ENCODE results near the gene NRBF2. TPM values are rescaled to one million over a fixed set of nuclear protein-coding genes. Genes with fewer than 3 reads are reported as not detected.
"Not testable (repeated sequence)": the region's sequence is repeated elsewhere in the genome, so short reads cannot be mapped to it uniquely, and the experiment has no call there.

NRBF2 gene
- total RNA-seq, 1 donor from 2014 or later, result 26.7 TPM

GRCh38 chr10:63116452-63117072, 16.6 kb upstream of the NRBF2 start:
- intact Hi-C loops (cut with micrococcal nuclease), result no loop called here

DNA sequence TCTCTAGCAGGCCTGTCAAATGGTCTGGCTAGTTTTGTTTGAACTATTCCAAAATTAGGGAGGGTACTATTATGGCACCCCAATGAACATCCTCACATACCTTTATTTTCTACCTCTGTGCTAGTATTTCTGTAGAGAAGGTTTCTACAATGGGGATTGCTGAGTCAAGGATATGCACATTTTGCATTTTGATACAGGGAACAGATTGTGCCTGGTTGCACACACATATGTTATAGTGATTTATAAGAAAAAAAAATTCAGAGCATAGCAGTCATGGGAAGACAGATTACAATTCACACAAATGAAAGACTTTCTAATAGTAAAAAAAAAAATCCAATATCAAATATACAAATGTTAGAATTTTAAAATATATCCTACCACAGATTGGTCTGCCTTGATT, 14.1 kb upstream of the NRBF2 start:
- intact Hi-C loops (cut with micrococcal nuclease), result no loop called here

GRCh38 chr10:63120554-63120953, 12.6 kb upstream of the NRBF2 start:
- intact Hi-C loops (cut with micrococcal nuclease), result no loop called here

- intact Hi-C loops (cut with micrococcal nuclease), result no loop called here
These were observed 9.3 kb upstream of the NRBF2 start for GRCh38 chr10:63123727-63124362.

DNA sequence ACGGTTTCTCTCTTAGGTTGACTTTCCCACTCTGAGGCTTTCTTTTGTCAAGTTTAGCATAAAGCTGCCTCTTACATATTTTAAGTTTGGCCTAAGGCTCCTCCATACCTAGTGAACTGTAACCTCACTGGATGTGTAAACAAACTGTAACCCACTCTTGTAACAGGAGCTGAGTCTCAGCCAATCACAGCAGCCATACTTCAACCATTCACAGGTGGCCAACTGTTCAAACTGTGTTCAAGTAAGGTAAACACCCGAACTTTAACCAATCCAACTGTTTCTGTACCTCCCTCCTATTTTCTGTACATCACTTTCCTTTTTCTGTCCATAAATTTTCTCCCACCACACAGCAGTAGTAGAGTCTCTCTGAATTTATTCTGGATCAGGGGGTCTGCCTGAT, 7.7 kb upstream of the NRBF2 start:
- intact Hi-C loops (cut with micrococcal nuclease), result no loop called here

DNA sequence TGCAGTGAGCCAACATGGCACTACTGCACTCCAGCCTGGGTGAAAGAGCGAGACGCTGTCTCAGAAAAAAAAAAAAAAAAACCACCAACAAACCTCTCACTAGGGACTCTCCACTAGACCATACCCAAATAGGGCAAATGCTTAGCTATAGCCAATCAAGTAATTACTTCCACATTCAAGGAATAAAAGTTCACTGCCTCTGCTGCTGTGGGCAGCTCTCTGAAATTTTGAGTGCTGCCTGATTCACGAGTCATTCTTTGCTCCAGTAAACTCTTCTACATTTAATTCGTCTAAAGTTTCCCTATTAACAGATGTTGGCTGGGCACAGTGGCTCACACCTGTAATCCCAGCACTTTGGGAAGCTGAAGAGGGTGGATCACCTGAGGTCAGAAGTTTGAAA, 4.7 kb upstream of the NRBF2 start:
- intact Hi-C loops (cut with micrococcal nuclease), result no loop called here

DNA sequence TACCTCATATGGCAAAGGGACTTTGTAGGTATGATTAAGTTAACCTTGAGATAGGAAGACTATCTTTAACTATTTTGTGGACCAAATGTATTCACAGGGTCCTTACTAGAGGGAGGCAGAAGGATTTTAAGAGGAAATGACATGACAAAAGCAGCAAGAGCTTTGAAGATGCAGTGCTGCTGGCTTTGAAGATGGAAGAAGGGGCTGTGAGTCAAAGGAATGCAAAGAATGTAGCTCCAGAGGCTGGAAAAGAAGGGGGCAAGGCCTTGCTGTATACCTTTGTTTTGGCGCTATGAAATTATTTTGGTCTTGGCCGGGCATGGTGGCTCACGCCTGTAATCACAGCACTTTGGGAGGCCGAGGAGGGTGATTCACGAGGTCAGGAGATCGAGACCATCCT, 3.2 kb upstream of the NRBF2 start:
- intact Hi-C loops (cut with micrococcal nuclease), result loop anchor here (5.0 to 10.0 kb wide), 3 partner anchors 945 to 1375 kb away; no protein-coding TSS in a partner anchor

- intact Hi-C loops (cut with micrococcal nuclease), result loop anchor here (1.0 to 10.0 kb wide), 22 partner anchors 26 to 1378 kb away; partner anchors contain the start of genes ADO, EGR2 and REEP3
These were observed 475 bp upstream of the NRBF2 start for GRCh38 chr10:63132651-63133055.

DNA sequence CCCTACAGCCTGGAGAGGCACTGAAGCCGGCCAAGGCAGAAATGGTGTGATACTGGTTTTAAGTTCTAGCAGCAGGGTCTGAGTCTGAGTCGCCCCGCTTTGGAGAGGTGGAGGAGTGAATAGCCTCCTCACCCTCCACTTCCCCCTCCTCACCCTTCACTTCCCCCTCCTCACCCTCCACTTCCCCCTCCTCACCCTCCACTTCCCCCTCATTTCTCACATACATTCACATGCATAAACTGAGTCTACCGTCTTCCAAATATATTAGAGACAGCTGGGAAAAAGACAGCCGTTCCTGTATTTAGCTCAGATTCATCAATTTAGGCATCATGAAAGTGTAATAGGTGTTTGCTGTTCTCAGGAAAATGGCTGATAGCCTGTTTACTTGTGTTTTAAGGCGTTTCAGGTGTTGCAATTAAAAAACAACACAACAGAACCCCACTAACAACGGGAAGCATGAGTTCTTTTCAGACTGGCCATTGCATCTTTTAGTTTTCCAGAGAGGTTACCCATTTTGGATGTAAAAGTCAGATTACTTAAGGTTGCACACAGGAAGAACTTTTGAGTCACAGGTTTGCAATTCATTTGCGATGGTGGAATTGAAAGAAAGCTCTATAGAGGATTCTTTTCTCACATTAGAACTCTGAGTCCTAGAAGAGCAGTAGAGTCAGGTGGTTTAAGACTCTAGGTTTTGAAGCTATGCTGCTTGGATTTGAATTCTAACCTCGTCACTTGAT, 861 bp downstream of the NRBF2 start:
- intact Hi-C loops (cut with micrococcal nuclease), result loop anchor here (1.0 to 10.0 kb wide), 22 partner anchors 24 to 1379 kb away; partner anchors contain the start of genes ADO, EGR2 and REEP3

DNA sequence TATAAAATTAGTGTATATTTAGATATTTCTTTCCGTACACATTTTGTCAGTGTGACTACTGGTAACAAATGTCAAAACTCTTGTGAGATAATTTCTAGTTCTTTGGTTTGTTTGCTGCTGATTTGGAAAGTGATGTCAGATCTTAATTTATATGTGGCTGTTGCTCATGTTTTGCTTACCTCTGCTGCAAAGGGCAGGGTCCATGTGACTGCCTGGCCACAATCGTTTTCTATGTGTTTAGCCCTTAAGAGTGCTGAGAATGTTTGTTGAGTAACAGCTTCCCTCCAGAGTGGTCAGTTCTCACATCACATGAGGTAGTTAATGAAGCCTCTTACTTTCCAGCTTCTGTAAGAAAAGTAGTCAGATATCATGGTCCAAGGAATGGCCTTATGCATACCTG, 4.2 kb downstream of the NRBF2 start:
- intact Hi-C loops (cut with micrococcal nuclease), result loop anchor here (10.0 kb wide), 2 partner anchors 953 to 1383 kb away; no protein-coding TSS in a partner anchor

GRCh38 chr10:63140077-63140476, 6.9 kb downstream of the NRBF2 start:
- intact Hi-C loops (cut with micrococcal nuclease), result no loop called here

DNA sequence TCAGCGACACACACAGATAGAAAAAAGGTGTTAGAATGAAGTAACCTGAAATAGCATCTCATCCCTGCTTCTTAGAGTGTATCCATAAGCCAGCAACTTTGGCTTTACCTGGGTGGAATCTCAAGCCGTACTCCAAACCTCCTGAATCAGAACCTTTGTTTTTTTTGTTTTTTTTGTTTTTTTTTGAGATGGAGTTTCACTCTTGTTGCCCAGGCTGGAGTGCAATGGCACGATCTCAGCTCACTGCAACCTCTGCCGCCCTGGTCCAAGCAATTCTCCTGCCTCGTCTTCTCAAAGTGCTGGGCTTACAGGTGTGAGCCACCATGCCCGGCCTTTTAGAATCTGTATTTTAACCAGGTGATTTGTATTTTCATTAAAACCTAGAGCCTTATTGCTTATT, 9.0 kb downstream of the NRBF2 start:
- intact Hi-C loops (cut with micrococcal nuclease), result no loop called here

DNA sequence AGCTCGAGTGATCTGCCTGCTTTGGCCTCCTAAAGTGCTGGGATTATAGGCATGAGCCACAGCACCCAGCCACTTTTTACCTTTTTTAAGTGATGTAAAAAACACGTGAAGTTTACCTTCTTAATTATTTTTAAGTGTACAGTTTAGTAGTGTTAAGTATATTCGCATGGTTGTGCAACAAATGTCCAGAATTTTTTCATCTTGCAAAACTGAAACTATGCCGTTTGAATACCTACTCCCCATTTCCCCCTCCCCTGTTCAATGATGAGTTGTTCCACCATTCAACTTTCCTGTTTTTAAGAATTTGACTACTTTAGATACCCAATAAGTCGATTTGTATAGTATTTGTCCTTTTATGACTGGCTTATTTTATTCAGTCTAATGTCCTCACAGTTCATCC, 10.9 kb downstream of the NRBF2 start:
- intact Hi-C loops (cut with micrococcal nuclease), result no loop called here

DNA sequence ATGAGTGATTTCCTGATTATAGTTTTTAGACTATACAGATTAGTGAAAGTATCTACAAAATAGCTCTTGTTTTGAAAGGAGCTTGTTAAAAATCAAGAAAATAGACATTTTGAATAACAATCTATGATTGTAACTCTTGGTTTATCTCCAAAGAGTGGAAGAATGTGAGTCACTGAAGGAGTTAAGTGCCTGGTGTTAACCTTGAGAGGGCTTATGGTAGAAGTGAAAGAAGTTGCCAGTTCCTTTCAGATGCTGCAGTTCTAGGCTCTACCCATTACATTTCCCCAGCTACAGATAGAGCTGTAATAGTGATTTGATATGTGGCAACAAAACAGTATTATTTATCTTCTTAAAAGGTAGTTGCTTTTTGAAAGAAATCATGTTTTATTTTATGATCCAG, 12.7 kb downstream of the NRBF2 start:
- intact Hi-C loops (cut with micrococcal nuclease), result no loop called here

- intact Hi-C loops (cut with micrococcal nuclease), result no loop called here
These were observed 13.4 kb downstream of the NRBF2 start for GRCh38 chr10:63146503-63146902.

GRCh38 chr10:63150745-63151144, 17.6 kb downstream of the NRBF2 start:
- intact Hi-C loops (cut with micrococcal nuclease), result no loop called here

- intact Hi-C loops (cut with micrococcal nuclease), result not testable (repeated sequence)
These were observed 20.9 kb downstream of the NRBF2 start for GRCh38 chr10:63153868-63154545.

GRCh38 chr10:63154546-63155387, 21.6 kb downstream of the NRBF2 start:
- intact Hi-C loops (cut with micrococcal nuclease), result loop anchor here (5.0 kb wide), 1 partner anchor 147 kb away; no protein-coding TSS in a partner anchor

- intact Hi-C loops (cut with micrococcal nuclease), result loop anchor here (5.0 kb wide), 1 partner anchor 148 kb away; no protein-coding TSS in a partner anchor
These were observed 22.4 kb downstream of the NRBF2 start for GRCh38 chr10:63155388-63156020.

DNA sequence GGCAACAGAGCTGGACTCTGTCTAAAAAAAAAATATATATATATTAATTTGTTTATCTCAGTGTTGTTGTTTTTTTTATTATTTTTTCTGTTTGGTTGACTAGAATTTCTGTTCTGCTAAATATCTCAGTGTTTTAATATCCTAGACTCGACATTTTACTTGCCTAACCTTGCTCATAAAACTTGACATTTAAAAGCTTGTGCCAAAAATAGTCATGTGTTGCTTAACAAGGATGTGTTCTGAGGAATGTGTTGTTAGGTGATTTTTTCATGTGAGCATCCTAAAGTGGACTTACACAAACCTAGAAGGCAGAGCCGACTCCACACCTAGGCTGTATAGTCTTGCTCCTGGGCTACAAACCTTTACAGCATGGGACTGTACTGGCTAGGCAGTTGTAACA, 23.1 kb downstream of the NRBF2 start:
- intact Hi-C loops (cut with micrococcal nuclease), result loop anchor here (5.0 kb wide), 1 partner anchor 149 kb away; no protein-coding TSS in a partner anchor

Measured in T-helper 1 cell treated with Interleukin-12 subunit alpha and Interleukin-12 subunit beta and Interleukin-4 antibody, amounts not matched to agents 30 ng/mL and 1 ng/mL, for 36 hours (primary cell).